NOMO-1 (cell line): ENCODE results near the gene DUS2.
"Not testable (repeated sequence)": the region's sequence is repeated elsewhere in the genome, so short reads cannot be mapped to it uniquely, and the experiment has no call there.

Experiments used
- DNase-seq, 2 experiments: peaks; one replicate each; lab custom pipeline; 2025; ENCODE audit not compliant: unreplicated experiment in 2 of 2; lab: John Stamatoyannopoulos, UW

Gene DUS2

GRCh38 chr16:68116256-68116867 lies 93.3 kb downstream of the DUS2 start:
- peak in 1 of 2 experiments; percentile 44 for DNase-seq

DNA sequence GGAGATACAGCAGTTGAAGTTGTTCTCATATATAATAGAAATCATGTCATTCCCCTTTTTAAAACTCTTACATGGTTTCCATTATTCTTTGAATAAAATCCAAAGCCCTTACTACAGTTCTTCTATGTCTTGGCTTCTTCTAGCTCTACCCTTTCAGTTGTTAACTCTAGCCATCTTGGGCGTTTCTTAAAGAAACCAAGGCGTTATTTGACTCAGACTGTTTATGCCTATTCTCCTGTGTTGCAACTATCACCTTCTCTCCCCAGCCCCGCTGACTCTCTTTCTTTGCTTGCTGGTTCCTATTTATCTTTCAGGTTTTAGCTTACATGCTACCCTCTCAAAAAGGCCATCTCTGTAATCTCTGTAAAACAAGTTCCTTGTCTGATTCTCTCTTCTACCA lies 94.8 kb downstream of the DUS2 start:
- DNase-seq, result no peak

- not testable (repeated sequence) for DNase-seq
Measured at GRCh38 chr16:68118954-68119353, 95.9 kb downstream of the DUS2 start.

- not testable (repeated sequence) for DNase-seq
Measured at GRCh38 chr16:68120496-68120895, 97.4 kb downstream of the DUS2 start.

DNA sequence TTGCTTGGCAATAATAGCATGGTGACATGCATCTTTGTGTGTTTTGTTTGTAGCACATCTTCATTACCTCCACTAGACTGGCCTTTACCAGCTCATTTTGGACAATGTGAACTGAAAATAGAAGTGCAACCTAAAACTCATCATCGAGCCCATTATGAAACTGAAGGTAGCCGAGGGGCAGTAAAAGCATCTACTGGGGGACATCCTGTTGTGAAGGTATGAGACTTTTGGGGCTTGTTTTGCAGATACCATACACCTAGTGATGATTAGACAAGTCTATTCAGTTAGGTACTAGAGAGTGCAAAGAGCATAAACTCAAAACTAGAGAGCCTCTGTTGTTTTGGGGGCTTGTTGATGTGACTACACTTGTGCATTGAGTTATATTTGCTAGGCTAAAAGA lies 103.3 kb downstream of the DUS2 start:
- no peak for DNase-seq

- DNase-seq, result no peak
Measured at GRCh38 chr16:68128577-68129305, 105.7 kb downstream of the DUS2 start.
